HG03565 (cell line): Measurements from ENCODE around the gene PIGU.

ENCODE experiments used
- ATAC-seq: cut with Tn5 transposase; IDR thresholded peaks from one replicate; pipeline ENCODE4 v1.9.1; 2021; ENCODE audit warnings: mild to moderate bottlenecking, moderate library complexity; ENCODE audit not compliant: unreplicated experiment

Gene PIGU

GRCh38 chr20:34560141-34560523, 116.8 kb downstream of the PIGU start:
- no peak for ATAC-seq

- ATAC-seq, result no peak
These were observed 117.4 kb downstream of the PIGU start for GRCh38 chr20:34559311-34560140.

- ATAC-seq, result peak; percentile 49
These were observed 118.3 kb downstream of the PIGU start, which contains the start of gene MAP1LC3A for GRCh38 chr20:34558320-34559218. TSS of gene MAP1LC3A (plus strand) at chr20:34558718. CDS start at chr20:34558869, 151 bp downstream.

GRCh38 chr20:34557936-34558319, 119.0 kb downstream of the PIGU start:
- ATAC-seq, result no peak

- ATAC-seq, result no peak
These were observed 123.5 kb downstream of the PIGU start for GRCh38 chr20:34553366-34553867.

- no peak for ATAC-seq
These were observed 124.3 kb downstream of the PIGU start for GRCh38 chr20:34552569-34552968.

GRCh38 chr20:34549929-34550305, 127.0 kb downstream of the PIGU start:
- ATAC-seq, result no peak

GRCh38 chr20:34549291-34549928, 127.5 kb downstream of the PIGU start:
- ATAC-seq, result no peak

GRCh38 chr20:34547844-34548613, 128.9 kb downstream of the PIGU start:
- ATAC-seq, result no peak

- no peak for ATAC-seq
These were observed 130.1 kb downstream of the PIGU start for GRCh38 chr20:34546751-34547181.

GRCh38 chr20:34544109-34544796, 132.6 kb downstream of the PIGU start:
- ATAC-seq, result no peak

- ATAC-seq, result no peak
These were observed 133.3 kb downstream of the PIGU start for GRCh38 chr20:34543463-34544056.

- ATAC-seq, result no peak
These were observed 134.5 kb downstream of the PIGU start for GRCh38 chr20:34542439-34542838.

- no peak for ATAC-seq
These were observed 135.0 kb downstream of the PIGU start for GRCh38 chr20:34541917-34542316.

GRCh38 chr20:34541264-34541901, 135.5 kb downstream of the PIGU start:
- no peak for ATAC-seq

- no peak for ATAC-seq
These were observed 136.2 kb downstream of the PIGU start for GRCh38 chr20:34540596-34541263.

GRCh38 chr20:34539756-34540155, 137.1 kb downstream of the PIGU start:
- no peak for ATAC-seq

GRCh38 chr20:34538671-34539123, 138.2 kb downstream of the PIGU start:
- ATAC-seq, result no peak
